Neural progenitor cell (in vitro differentiated cells): ENCODE results near the gene ARPC5.
A peak's percentile ranks its signal among the peaks of the same experiment; 100 is the strongest.

ENCODE experiments used
- EZH2 ChIP-seq: fragments of 200-600 bp; sonication (generic); IDR thresholded peaks from 2 replicates; pipeline ENCODE4 v1.6.1; 2017; ENCODE audit warnings: antibody characterized with exemption, mild to moderate bottlenecking, moderate library complexity
- TF ChIP-seq, protein P1 (sequence below): fragments of 200-600 bp; sonication (generic); IDR thresholded peaks from 2 replicates; pipeline ENCODE4 v1.5.1; 2017; ENCODE audit warnings: antibody characterized with exemption, mild to moderate bottlenecking

DNA sequence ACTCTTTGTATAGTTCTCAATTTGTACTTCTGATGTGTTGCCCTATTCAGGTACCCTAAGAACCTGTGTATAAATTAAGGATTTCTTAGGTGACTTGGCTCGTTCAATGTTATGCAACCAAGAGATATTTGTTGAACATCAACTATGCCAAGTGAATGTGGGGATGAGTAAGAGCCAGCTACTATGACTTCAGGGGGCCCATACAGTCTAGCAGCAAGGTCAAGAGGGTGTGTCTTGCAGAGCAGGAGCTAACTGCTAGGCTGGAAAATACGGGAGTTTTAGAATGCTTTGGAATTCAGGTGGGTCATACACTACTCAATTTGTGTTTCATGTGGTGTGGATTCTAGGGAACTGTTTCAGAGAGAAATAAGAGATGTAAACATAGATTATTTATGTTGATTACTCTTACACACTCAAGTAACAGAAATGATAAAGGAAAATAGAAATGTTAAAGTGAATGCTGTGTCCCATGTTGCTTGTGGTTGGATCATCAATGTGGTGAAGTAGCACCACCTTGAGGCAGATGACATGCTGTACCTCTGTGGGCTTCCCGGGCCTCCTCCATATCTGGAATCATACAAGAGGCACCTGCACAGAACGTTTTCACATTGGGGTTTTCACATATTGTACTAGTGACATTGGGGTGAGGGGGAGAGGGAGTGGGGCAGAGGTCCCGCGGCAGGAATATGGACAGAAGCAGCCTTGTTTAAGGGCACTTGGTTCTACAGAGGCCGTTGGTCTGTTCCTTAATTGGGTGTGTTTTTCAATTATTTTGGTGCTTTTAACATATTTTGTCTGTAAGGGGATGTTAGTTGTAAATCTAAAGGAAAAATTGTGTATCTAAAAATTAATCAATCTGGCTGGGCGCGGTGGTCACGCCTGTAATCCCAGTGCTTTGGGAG lies 12.4 kb downstream of the ARPC5 start:
- TF ChIP-seq, protein P1, sequence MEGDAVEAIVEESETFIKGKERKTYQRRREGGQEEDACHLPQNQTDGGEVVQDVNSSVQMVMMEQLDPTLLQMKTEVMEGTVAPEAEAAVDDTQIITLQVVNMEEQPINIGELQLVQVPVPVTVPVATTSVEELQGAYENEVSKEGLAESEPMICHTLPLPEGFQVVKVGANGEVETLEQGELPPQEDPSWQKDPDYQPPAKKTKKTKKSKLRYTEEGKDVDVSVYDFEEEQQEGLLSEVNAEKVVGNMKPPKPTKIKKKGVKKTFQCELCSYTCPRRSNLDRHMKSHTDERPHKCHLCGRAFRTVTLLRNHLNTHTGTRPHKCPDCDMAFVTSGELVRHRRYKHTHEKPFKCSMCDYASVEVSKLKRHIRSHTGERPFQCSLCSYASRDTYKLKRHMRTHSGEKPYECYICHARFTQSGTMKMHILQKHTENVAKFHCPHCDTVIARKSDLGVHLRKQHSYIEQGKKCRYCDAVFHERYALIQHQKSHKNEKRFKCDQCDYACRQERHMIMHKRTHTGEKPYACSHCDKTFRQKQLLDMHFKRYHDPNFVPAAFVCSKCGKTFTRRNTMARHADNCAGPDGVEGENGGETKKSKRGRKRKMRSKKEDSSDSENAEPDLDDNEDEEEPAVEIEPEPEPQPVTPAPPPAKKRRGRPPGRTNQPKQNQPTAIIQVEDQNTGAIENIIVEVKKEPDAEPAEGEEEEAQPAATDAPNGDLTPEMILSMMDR: peak; percentile 83
- TF ChIP-seq EZH2: no peak
